Sigmoid colon (tissue), 7 donors: ENCODE data around the gene DNAJC15. TPM values are rescaled to one million over a fixed set of nuclear protein-coding genes. Genes with fewer than 3 reads are reported as not detected.

Experiments used
- DNase-seq: peaks from one replicate; pipeline ENCODE4 v3.0.0-alpha.2; 2019
- H3K27ac ChIP-seq, 4 donors: fragments of 200-600 bp; sonication (generic); one replicate each; pipeline ENCODE4 v1.5.1; 2016 to 2019; ENCODE audit warnings: mild to moderate bottlenecking in 1 of 4
- H3K27me3 ChIP-seq, 3 donors: fragments of 200-600 bp; sonication (generic); one replicate each; pipeline ENCODE4 v1.5.1; 2019; ENCODE audit warnings: mild to moderate bottlenecking in 1 of 3
- H3K36me3 ChIP-seq, 4 donors: fragments of 200-600 bp; sonication (generic); one replicate each; pipeline ENCODE4 v1.5.1; 2016 to 2019
- H3K4me1 ChIP-seq, 4 donors: fragments of 200-600 bp; sonication (generic); one replicate each; pipeline ENCODE4 v1.5.1; 2017 to 2019
- H3K4me3 ChIP-seq, 4 donors: fragments of 200-600 bp; sonication (generic); one replicate each; pipeline ENCODE4 v1.5.1; 2017 to 2019; ENCODE audit warnings: mild to moderate bottlenecking in 2 of 4, moderate library complexity in 1 of 4
- H3K9me3 ChIP-seq, 4 donors: fragments of 200-600 bp in 3 of 4; sonication (generic) in 3 of 4; one replicate each; pipeline versions ENCODE4 v1.5.1 to v1.6.1; 2013 to 2019
- CTCF ChIP-seq, 4 experiments: fragments of 450-650 bp in 3 of 4; fragments of 200-600 bp in 1 of 4; IDR thresholded peaks; one replicate each; pipeline ENCODE4 v1.5.1; 2016 to 2019; ENCODE audit warnings: antibody characterized with exemption in 4 of 4, mild to moderate bottlenecking in 3 of 4, moderate library complexity in 2 of 4
- EP300 ChIP-seq, 4 donors: sonication (generic); formaldehyde crosslinking; IDR thresholded peaks; one replicate each; pipeline ENCODE4 v1.6.1; 2017; ENCODE audit warnings: antibody characterized with exemption in 4 of 4
- POLR2A ChIP-seq, 2 donors: fragments of 450-650 bp; IDR thresholded peaks; one replicate each; pipeline ENCODE4 v1.6.1; 2016; ENCODE audit warnings: antibody characterized with exemption in 2 of 2, mild to moderate bottlenecking in 2 of 2, moderate library complexity in 2 of 2
- POLR2AphosphoS5 ChIP-seq, 4 donors: sonication (generic); formaldehyde crosslinking; IDR thresholded peaks; one replicate each; pipeline ENCODE4 v1.6.1; 2017; ENCODE audit warnings: antibody characterized with exemption in 4 of 4
- WGBS, 2 donors: extraction: QIAGEN DNeasy Blood & Tissue Kit; methylation state at CpG; one replicate each; pipeline ENCODE4 v1.1.7; 2013; 5-methylcytosine and 5-hydroxymethylcytosine counted together
- intact Hi-C: fragments of 100-400 bp; cut with DNase I; formaldehyde crosslinking; loops from one replicate; pipeline ENCODE4 v1.15.1; 2023
- polyA plus RNA-seq, 3 donors: library from polyadenylated mRNA; stranded (reverse); fragments of 200-250 nt; gene quantifications; one replicate each; pipeline ENCODE4 v1.2.3, GENCODE V29; 2013
- total RNA-seq, 4 donors: library from RNA; depleted of rRNA; stranded (reverse); fragments of >200 nt; gene quantifications; one replicate each; pipeline ENCODE4 v1.1.0, GENCODE V29; 2016
- donor health status: healthy with polysubstance abuse.
- donor health status: Bipolar disorder and iron deficiency.
- donor health status: healthy.

The DNAJC15 gene
- total and polyA plus RNA-seq, 7 donors: 13.6 to 38.8 (median 15.3) TPM

- Histone ChIP-seq H3K27me3 (no peaks in the 10 kb centered on the region), H3K36me3 (peaks cover 0 to 6% (median 0%) of the 10 kb centered on the region in 4 donors)
- intact Hi-C loops: loop anchor here (2.0 kb wide), 1 partner anchor 721 kb away; no protein-coding TSS in a partner anchor
Observed at GRCh38 chr13:43083750-43084149, 60.4 kb downstream of the DNAJC15 start.

GRCh38 chr13:43085545-43085944, 62.2 kb downstream of the DNAJC15 start:
- Histone ChIP-seq H3K36me3 (no peaks in the 10 kb centered on the region), H3K27me3 (no peaks in the 10 kb centered on the region), H3K4me3 (no peak overlapping the region), H3K27ac (no peak overlapping the region), H3K9me3 (no peaks in the 10 kb centered on the region), H3K4me1 (peaks cover 0 to 19% (median 12%) of the 10 kb centered on the region in 4 donors)
- intact Hi-C loops: loop anchor here (2.0 to 5.0 kb wide), 2 partner anchors 719 to 787 kb away; no protein-coding TSS in a partner anchor
- 91 to 97% methylated on average over 1 of the region's 1 CpG for WGBS, 2 donors
- no peak for DNase-seq
- TF ChIP-seq POLR2A (IDR thresholded peaks at IDR 0.05) (no peak), POLR2AphosphoS5 (IDR thresholded peaks at IDR 0.05) (peak in 1 of 4 donors; percentile 19), EP300 (IDR thresholded peaks at IDR 0.05) (no peak), CTCF (IDR thresholded peaks at IDR 0.05) (peak; percentile 58 to 71 (median 63))

More at GRCh38 chr13:43083750-43084149, 60.4 kb downstream of the DNAJC15 start:
- H3K4me1 ChIP-seq: peaks cover 0 to 30% (median 14%) of the 10 kb centered on the region in 4 donors
- DNase-seq: no peak
- H3K4me3 ChIP-seq: no peak overlapping the region
- TF ChIP-seq POLR2A (IDR thresholded peaks at IDR 0.05) (no peak), EP300 (IDR thresholded peaks at IDR 0.05) (no peak), CTCF (IDR thresholded peaks at IDR 0.05) (no peak), POLR2AphosphoS5 (IDR thresholded peaks at IDR 0.05) (no peak)
- H3K9me3 ChIP-seq: no peaks in the 10 kb centered on the region
- H3K27ac ChIP-seq: no peak overlapping the region

- intact Hi-C loops: loop anchor here (5.0 kb wide), 1 partner anchor 786 kb away; no protein-coding TSS in a partner anchor
- TF ChIP-seq POLR2AphosphoS5 (IDR thresholded peaks at IDR 0.05) (no peak), EP300 (IDR thresholded peaks at IDR 0.05) (no peak)
Observed at GRCh38 chr13:43086181-43086580, 62.8 kb downstream of the DNAJC15 start.

GRCh38 chr13:43088093-43088511, 64.7 kb downstream of the DNAJC15 start:
- WGBS, 2 donors: 67 to 80% methylated on average over 4 of the region's 4 CpGs
- TF ChIP-seq EP300 (IDR thresholded peaks at IDR 0.05): no peak
- Histone ChIP-seq H3K9me3 (no peaks in the 10 kb centered on the region), H3K4me3 (peak overlapping the region in 3 of 4 donors; percentile 15 to 29 (median 23)), H3K27me3 (no peaks in the 10 kb centered on the region), H3K4me1 (peaks cover 0 to 19% (median 12%) of the 10 kb centered on the region in 4 donors), H3K27ac (peak overlapping the region; percentile 3 to 42 (median 28)), H3K36me3 (no peaks in the 10 kb centered on the region)
- intact Hi-C loops: loop anchor here (5.0 kb wide), 1 partner anchor 784 kb away; no protein-coding TSS in a partner anchor
- no peak for DNase-seq

More at GRCh38 chr13:43086181-43086580, 62.8 kb downstream of the DNAJC15 start:
- no peaks in the 10 kb centered on the region for H3K36me3 ChIP-seq
- H3K27ac ChIP-seq: no peak overlapping the region
- DNase-seq: no peak
- H3K9me3 ChIP-seq: no peaks in the 10 kb centered on the region
- H3K4me3 ChIP-seq: no peak overlapping the region
- peaks cover 0 to 19% (median 12%) of the 10 kb centered on the region in 4 donors for H3K4me1 ChIP-seq
- H3K27me3 ChIP-seq: no peaks in the 10 kb centered on the region

- H3K9me3 ChIP-seq: no peaks in the 10 kb centered on the region
- no peak for TF ChIP-seq EP300 (IDR thresholded peaks at IDR 0.05)
- no peak for TF ChIP-seq CTCF (IDR thresholded peaks at IDR 0.05)
- TF ChIP-seq POLR2AphosphoS5 (IDR thresholded peaks at IDR 0.05): no peak
- no peak for TF ChIP-seq POLR2A (IDR thresholded peaks at IDR 0.05)
- H3K27ac ChIP-seq: no peak overlapping the region
- H3K4me3 ChIP-seq: no peak overlapping the region
- no peaks in the 10 kb centered on the region for H3K36me3 ChIP-seq
- H3K4me1 ChIP-seq: peaks cover 0 to 25% (median 15%) of the 10 kb centered on the region in 4 donors
- H3K27me3 ChIP-seq: no peaks in the 10 kb centered on the region
- DNase-seq: no peak
- WGBS, 2 donors: 93 to 95% methylated on average over 1 of the region's 1 CpG
- intact Hi-C loops: loop anchor here (5.0 kb wide), 1 partner anchor 782 kb away; no protein-coding TSS in a partner anchor
Observed at GRCh38 chr13:43089912-43090498, 66.6 kb downstream of the DNAJC15 start.
